Endodermal cell (in vitro differentiated cells): ENCODE measurements around the gene CBFA2T3. TPM values are rescaled to one million over a fixed set of nuclear protein-coding genes. Genes with fewer than 3 reads are reported as not detected.

Source experiments
- DNase-seq: peaks from one replicate; pipeline ENCODE4 v3.0.0-alpha.2; 2017
- H3K27ac ChIP-seq: 2 replicates; pipeline ENCODE4 v1.5.1; 2013; ENCODE audit warnings: mild to moderate bottlenecking, low read depth, low read length, moderate library complexity
- H3K27me3 ChIP-seq: 2 replicates; pipeline ENCODE4 v1.6.1; 2013; ENCODE audit warnings: mild to moderate bottlenecking, low read length, moderate library complexity; ENCODE audit not compliant: insufficient read depth, control insufficient read depth, poor library complexity, severe bottlenecking
- H3K36me3 ChIP-seq: 2 replicates; pipeline ENCODE4 v1.7.0; 2013; ENCODE audit warnings: mild to moderate bottlenecking, low read length, moderate library complexity; ENCODE audit not compliant: control insufficient read depth, insufficient read depth
- H3K4me1 ChIP-seq: one replicate; pipeline ENCODE4 v1.7.0; 2013; ENCODE audit warnings: low read length; ENCODE audit not compliant: control insufficient read depth, insufficient read depth
- H3K4me3 ChIP-seq: 2 replicates; pipeline ENCODE4 v1.5.1; 2013; ENCODE audit warnings: mild to moderate bottlenecking, low read length, moderate library complexity
- H3K9ac ChIP-seq: 2 replicates; pipeline ENCODE4 v1.6.1; 2013; ENCODE audit warnings: mild to moderate bottlenecking, low read length, moderate library complexity; ENCODE audit not compliant: poor library complexity, severe bottlenecking; ENCODE audit errors: extremely low read depth
- H3K9me3 ChIP-seq: 2 replicates; pipeline ENCODE4 v1.6.1; 2013; ENCODE audit warnings: mild to moderate bottlenecking, low read length, moderate library complexity; ENCODE audit not compliant: control insufficient read depth
- H3K27ac Mint-ChIP-seq: 2 replicates; pipeline ENCODE4 v1.8.0; 2020; ENCODE audit warnings: mixed read lengths
- H3K27me3 Mint-ChIP-seq: 2 replicates; pipeline ENCODE4 v1.8.0; 2021; ENCODE audit warnings: mild to moderate bottlenecking, mixed read lengths; ENCODE audit not compliant: insufficient read depth
- H3K36me3 Mint-ChIP-seq: 2 replicates; pipeline ENCODE4 v1.8.0; 2020; ENCODE audit warnings: low read depth, mixed read lengths
- H3K4me1 Mint-ChIP-seq: 2 replicates; pipeline ENCODE4 v1.8.0; 2020; ENCODE audit warnings: mixed read lengths
- H3K4me3 Mint-ChIP-seq: 2 replicates; pipeline ENCODE4 v1.8.0; 2020; ENCODE audit warnings: mild to moderate bottlenecking, moderate library complexity, mixed read lengths
- H3K9me3 Mint-ChIP-seq: 2 replicates; pipeline ENCODE4 v1.8.0; 2020; ENCODE audit warnings: mild to moderate bottlenecking, mixed read lengths
- WGBS, 2 experiments: methylation state at CpG; one replicate each; pipeline versions ENCODE4 v1.1.5 to v1.1.7; 2013; ENCODE audit warnings: missing lambda C conversion rate in 2 of 2, mixed read lengths in 1 of 2; ENCODE audit not compliant: insufficient coverage in 1 of 2, insufficient read length in 1 of 2; 5-methylcytosine and 5-hydroxymethylcytosine counted together
- total RNA-seq, 2 donors: library from RNA; stranded (reverse); fragmentation: NEBNext Ultra II Directional in 1 of 2; extraction: Animal tissue kit (Norgen Biotek cat#: 25700) in 1 of 2; gene quantifications; 2 replicates in 1 of 2; 3 replicates in 1 of 2; pipeline ENCODE4 v1.2.1, GENCODE V29; 2021
- TF ChIP-seq, protein P1 (sequence below): fragments of 200-600 bp; sonication (generic); conservative IDR thresholded peaks from 2 replicates; pipeline ENCODE4 v1.5.0; 2021; ENCODE audit warnings: antibody characterized with exemption, mild to moderate bottlenecking

CBFA2T3 gene
- total RNA-seq, 2 donors from 2014 or later, result 1.0 to 3.1 TPM

- TF ChIP-seq, protein P1, sequence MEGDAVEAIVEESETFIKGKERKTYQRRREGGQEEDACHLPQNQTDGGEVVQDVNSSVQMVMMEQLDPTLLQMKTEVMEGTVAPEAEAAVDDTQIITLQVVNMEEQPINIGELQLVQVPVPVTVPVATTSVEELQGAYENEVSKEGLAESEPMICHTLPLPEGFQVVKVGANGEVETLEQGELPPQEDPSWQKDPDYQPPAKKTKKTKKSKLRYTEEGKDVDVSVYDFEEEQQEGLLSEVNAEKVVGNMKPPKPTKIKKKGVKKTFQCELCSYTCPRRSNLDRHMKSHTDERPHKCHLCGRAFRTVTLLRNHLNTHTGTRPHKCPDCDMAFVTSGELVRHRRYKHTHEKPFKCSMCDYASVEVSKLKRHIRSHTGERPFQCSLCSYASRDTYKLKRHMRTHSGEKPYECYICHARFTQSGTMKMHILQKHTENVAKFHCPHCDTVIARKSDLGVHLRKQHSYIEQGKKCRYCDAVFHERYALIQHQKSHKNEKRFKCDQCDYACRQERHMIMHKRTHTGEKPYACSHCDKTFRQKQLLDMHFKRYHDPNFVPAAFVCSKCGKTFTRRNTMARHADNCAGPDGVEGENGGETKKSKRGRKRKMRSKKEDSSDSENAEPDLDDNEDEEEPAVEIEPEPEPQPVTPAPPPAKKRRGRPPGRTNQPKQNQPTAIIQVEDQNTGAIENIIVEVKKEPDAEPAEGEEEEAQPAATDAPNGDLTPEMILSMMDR, result no peak
- Histone ChIP-seq H3K9me3 (no peaks in the 10 kb centered on the region), H3K4me3 (no peak overlapping the region), H3K27me3 (no peaks in the 10 kb centered on the region), H3K4me1 (no peaks in the 10 kb centered on the region), H3K9ac (no peak overlapping the region), H3K36me3 (peaks cover 23% of the 10 kb centered on the region), H3K27ac (no peak overlapping the region)
- no peaks in the 10 kb centered on the region for H3K4me1 Mint-ChIP-seq
- H3K36me3 Mint-ChIP-seq, result peaks cover 34% of the 10 kb centered on the region
- no peak for DNase-seq
- H3K4me3 Mint-ChIP-seq, result no peak overlapping the region
- WGBS, 2 experiments, result 89 to 98% methylated on average over 7 to 15 of the region's 15 CpGs
- H3K27ac Mint-ChIP-seq, result no peak overlapping the region
- H3K27me3 Mint-ChIP-seq, result no peaks in the 10 kb centered on the region
- H3K9me3 Mint-ChIP-seq, result no peaks in the 10 kb centered on the region
Measured at GRCh38 chr16:88864099-88864498, 112.9 kb downstream of the CBFA2T3 start.

- Mint-ChIP-seq H3K27ac (no peak overlapping the region), H3K4me3 (no peak overlapping the region), H3K27me3 (no peaks in the 10 kb centered on the region), H3K9me3 (no peaks in the 10 kb centered on the region), H3K4me1 (no peaks in the 10 kb centered on the region), H3K36me3 (peaks cover 34% of the 10 kb centered on the region)
- Histone ChIP-seq H3K27ac (no peak overlapping the region), H3K27me3 (no peaks in the 10 kb centered on the region), H3K4me3 (no peak overlapping the region), H3K9ac (no peak overlapping the region), H3K36me3 (peaks cover 29% of the 10 kb centered on the region), H3K9me3 (no peaks in the 10 kb centered on the region), H3K4me1 (no peaks in the 10 kb centered on the region)
- WGBS, 2 experiments, result 92 to 96% methylated on average over 5 to 13 of the region's 13 CpGs
- TF ChIP-seq, protein P1, result no peak
- no peak for DNase-seq
Measured at GRCh38 chr16:88863426-88863825, 113.6 kb downstream of the CBFA2T3 start.

GRCh38 chr16:88862968-88863367, 114.0 kb downstream of the CBFA2T3 start:
- Mint-ChIP-seq H3K27me3 (no peaks in the 10 kb centered on the region), H3K36me3 (peaks cover 36% of the 10 kb centered on the region), H3K27ac (no peak overlapping the region), H3K4me1 (peaks cover 2% of the 10 kb centered on the region), H3K4me3 (no peak overlapping the region), H3K9me3 (no peaks in the 10 kb centered on the region)
- WGBS, 2 experiments, result 92 to 96% methylated on average over 20 to 25 of the region's 25 CpGs
- no peaks in the 10 kb centered on the region for H3K4me1 ChIP-seq
- no peaks in the 10 kb centered on the region for H3K27me3 ChIP-seq
- H3K36me3 ChIP-seq, result peaks cover 29% of the 10 kb centered on the region
- no peak overlapping the region for H3K9ac ChIP-seq
- no peaks in the 10 kb centered on the region for H3K9me3 ChIP-seq
- TF ChIP-seq, protein P1, result no peak
- no peak overlapping the region for H3K4me3 ChIP-seq
- DNase-seq, result no peak
- no peak overlapping the region for H3K27ac ChIP-seq
